Ovary (tissue), 3 donors: ENCODE measurements around the gene SLC7A1.

Experiments
- EP300 ChIP-seq: sonication (generic); formaldehyde crosslinking; IDR thresholded peaks from one replicate; pipeline ENCODE4 v1.6.1; 2017; ENCODE audit warnings: antibody characterized with exemption
- TF ChIP-seq, protein P1 (sequence below), 3 donors: fragments of 450-650 bp in 2 of 3; fragments of 200-600 bp in 1 of 3; IDR thresholded peaks; one replicate each; pipeline versions ENCODE4 v1.5.1 to v1.8.0; 2016 to 2022; ENCODE audit warnings: antibody characterized with exemption in 3 of 3, mild to moderate bottlenecking in 1 of 3
- donor health status: DM: no; HTN: no; CAD: no.

DNA sequence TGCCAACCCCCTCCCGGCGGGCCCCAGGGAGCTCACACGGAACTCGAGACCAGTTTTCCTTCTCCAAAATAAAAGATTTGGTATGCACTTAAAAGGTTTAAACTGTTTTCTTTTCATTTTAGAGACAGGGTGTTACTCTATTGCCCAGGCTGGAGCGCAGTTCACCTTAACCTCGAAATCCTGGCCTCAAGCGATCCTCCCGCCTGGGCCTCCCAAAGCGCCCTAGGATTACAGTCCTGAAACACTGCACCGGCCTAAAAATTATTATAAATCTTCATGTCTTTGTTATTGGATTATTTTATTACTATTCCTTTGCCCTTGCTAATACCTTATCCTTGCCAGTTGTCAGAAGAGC is 553 bp upstream of the SLC7A1 start:
- no peak for TF ChIP-seq EP300
- TF ChIP-seq, protein P1, sequence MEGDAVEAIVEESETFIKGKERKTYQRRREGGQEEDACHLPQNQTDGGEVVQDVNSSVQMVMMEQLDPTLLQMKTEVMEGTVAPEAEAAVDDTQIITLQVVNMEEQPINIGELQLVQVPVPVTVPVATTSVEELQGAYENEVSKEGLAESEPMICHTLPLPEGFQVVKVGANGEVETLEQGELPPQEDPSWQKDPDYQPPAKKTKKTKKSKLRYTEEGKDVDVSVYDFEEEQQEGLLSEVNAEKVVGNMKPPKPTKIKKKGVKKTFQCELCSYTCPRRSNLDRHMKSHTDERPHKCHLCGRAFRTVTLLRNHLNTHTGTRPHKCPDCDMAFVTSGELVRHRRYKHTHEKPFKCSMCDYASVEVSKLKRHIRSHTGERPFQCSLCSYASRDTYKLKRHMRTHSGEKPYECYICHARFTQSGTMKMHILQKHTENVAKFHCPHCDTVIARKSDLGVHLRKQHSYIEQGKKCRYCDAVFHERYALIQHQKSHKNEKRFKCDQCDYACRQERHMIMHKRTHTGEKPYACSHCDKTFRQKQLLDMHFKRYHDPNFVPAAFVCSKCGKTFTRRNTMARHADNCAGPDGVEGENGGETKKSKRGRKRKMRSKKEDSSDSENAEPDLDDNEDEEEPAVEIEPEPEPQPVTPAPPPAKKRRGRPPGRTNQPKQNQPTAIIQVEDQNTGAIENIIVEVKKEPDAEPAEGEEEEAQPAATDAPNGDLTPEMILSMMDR (IDR thresholded peaks at IDR 0.05), result no peak
